ENCODE measurements around the gene YTHDF1.

The YTHDF1 gene

DNA sequence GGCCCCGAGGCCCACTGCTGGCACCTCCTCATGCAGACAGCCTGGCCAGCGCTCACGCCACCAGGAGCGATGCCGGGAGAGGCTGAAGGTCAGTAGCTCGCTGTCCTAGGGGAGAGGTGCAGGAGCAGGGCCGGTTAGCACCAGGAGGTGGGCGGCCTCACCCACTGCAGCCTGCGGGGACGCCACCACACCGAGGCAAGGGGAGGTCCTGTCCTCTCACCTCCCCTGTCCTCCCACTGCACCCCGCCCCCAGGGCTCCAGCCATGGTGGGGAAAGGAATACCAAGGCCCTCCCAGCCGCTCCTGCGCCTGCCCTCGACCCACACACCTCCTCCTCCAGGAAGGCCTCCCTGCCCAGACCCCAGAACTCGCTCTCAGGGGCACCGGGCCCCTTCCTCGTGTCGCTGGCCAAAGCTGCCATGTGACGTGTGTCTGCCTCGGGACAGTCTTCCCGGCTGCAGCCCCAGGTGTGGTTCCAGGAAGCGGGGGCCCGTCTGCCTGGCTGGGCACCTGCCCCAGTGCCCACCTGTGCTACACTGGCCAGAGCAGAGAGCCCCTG is 31.8 kb upstream of the YTHDF1 start:
- DNase-seq = no peak

DNA sequence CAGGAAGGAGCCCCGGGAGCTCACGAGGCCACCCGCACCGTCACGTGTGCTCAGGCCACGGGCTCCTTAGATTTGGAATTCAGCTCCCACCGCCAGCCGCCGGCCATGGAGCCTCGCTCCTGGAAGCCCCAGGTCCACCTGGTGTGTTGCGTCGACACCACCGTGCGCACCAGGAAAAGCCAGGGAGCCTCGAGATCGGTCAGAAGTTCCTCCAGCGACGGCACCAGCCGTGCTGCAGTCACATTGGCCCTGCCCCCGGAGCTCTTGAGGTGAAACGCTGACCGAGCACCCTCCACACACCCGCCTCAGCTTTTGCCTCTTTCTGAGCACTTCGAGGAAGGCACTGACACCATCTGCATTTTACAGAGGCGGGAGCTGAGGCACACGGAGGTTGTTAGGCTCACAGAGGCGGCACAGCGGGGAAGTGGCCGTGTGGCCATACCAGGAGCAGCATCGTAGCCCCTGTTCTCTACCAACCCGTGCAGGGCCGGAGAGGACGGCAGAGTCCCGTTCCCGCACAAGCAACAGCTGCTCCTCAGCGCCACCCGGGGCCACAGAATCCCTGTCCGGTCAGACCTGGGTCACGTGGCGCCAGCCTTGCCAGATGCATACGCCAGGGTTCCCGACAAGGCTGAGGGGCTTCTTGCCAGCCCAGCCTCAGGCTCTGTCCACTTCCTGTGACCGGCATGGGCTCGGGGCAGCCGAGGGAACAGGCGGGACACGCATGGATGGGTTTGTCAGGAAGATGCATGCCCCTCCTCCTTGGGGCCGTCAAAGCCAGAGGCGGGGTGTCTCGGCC is 30.8 kb upstream of the YTHDF1 start:
- no peak for DNase-seq

DNA sequence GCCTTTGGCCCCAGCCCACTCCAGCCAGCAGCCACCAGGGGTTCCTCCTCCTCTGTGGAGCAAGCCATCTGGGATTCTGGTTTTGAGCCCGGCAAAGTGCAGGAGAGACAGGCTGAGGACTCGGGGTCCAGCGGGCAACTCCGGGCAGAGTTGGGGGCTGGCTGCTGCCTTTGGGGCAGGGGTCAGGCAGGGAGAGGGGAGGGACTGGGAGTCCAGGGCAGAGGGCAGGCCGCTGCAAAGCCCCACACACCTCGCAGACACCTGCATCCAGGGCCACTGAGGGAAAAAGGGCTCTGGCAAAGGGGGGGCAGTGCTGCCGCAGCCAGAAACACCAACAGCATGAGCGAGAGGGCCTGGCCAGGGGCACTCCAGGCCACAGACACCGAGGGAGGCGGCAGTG is 28.5 kb upstream of the YTHDF1 start:
- DNase-seq = no peak

DNA sequence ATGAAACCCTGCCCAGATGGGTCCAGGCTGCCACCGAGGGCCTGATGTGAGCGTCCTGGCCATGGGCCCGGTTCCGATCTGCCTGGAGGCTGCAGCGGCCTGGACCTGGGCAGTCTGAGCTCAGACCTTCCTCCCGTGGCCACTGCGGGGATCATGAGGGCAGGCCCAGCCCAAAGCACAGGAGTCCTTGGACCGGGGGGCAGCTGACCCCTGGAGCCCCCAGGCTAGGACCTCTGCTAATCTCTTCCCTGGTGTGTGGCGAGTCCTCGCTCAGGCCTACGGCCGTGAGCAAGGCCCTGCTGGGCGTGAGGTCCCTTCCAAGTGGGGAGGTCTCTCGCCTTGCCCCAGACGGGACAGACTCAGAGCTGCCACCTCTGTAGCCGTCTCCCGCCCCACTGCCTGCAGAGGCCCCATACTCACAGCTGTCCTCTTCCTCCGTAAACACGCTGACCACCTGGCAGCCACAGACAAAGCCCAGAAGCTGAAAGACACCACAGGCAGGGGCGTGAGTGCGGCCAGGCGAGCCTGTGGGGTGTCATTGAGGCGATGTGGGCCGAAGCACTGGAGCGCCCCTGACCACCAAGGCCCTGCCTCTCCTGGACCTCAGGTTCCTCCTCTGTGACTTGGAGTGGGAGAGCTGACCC is 27.8 kb upstream of the YTHDF1 start:
- no peak for DNase-seq

DNA sequence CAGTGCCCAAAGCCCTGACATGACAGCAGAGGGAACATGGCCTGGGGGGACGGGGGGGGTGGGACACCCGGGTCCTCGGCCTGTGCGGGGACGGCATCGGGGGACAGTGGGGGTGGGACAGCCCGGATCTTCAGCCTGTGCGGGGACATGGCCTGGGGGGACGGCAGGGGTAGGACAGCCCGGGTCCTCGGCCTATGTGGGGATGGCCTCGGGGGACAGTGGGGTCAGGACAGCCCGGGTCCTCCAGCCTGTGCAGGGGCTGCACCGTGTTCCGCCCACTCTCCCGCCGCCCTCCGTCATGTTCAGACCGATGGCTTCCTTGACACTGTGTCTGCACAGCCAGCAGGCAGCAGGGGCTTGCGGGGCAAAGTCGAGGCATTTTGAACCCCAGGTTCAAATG is 26.8 kb upstream of the YTHDF1 start:
- no peak for DNase-seq

DNA sequence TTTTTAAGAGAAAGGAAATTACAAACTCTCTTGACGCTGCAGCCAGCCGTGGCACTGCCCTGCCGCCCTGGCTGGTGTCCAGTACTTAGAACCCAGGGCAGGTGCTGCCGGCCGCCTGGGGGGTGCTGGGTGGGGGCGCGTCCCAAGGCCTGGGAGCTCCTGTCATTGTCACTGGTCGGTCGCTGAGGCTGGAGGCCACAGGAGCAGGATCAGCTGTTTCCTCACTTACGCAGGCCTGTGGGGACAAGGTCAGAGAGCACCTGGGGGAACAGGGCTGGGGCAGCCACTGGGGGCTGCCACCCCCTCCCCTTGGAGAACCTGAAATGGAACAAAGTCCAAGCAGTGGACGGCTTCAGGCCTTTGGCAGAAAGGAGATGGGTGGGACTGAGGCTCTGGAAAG is 25.3 kb upstream of the YTHDF1 start:
- DNase-seq = no peak

DNA sequence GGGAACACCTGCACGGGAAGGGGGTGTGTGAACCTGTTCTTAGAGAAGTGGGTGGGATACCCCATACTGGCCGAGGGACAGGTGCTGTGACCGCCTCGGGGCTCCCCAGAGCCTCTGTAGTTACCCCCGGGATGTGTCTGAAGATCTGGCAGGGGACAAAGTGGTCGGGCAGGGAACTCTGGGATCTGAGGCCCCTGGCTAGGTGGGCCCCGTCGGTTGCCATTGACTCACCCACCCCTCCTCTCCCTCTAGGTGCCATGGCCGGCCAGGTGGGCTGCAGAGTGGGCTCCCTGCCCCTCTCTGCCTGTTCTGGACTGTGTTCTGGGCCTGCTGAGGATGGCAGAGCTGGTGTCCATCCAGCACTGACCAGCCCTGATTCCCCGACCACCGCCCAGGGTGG is 24.1 kb upstream of the YTHDF1 start:
- no peak for DNase-seq

DNA sequence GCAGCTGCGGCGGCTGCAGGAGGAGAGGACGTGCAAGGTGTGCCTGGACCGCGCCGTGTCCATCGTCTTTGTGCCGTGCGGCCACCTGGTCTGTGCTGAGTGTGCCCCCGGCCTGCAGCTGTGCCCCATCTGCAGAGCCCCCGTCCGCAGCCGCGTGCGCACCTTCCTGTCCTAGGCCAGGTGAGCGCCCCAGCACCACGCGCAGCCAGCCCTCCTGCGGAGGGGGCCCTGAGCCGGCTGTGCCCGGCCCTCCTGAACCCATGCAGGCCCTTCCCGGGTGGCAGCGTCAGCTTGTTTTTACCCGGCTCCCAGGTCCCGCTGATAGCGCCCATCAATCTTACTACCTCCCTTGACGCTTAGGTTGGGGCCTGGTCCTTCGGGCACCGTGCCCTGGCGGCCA is 23.5 kb upstream of the YTHDF1 start:
- DNase-seq = no peak

DNA sequence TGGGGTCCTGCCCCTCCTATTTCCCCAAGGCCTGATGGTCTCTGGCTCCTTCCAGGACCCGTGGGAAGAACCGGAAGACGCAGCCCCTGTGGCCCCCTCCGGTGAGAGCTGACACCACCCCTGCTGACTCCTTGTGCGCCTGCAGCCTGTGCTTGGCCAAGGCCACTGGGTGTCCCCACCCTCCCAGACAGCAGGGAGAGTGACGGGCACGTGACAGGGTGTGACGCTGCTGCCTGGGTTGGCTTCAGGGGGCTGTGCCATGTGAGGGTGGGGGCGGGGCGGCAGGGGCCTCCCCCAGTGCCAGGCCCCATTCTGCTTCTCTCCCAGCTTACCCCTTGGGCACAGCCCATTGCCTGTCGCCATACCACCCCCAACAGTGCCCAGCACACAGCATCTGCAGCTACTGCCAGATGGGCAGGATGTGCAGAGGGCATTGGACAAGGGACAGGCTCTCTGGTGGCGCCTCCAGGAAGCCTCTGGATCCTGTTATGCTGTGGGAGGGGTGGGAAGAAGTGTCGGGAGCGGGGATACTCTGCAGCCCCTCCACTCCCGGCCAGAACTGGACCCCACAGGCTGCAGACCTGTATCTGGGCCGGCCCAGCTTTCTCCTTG is 22.7 kb upstream of the YTHDF1 start:
- no peak for DNase-seq

DNA sequence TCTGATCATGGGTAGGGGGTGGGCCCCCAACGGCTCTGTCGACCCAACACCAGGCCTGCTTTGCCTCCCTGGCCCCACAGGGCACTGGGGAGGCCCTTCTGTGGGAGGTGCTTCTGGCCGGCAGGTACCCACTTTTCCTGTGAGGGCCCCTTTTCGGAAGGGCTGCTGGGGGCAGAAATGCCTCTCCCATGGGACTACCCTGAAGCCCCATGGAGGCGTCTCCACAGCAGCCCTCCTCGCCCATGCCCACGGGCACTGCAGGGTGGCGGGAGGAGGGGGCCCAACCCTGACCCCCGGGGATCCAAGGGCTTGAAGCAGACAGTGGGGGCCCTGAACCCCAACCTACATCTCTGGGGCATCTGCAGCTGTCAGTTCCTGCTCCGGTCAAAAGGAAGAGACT is 22.1 kb upstream of the YTHDF1 start:
- DNase-seq = no peak

DNA sequence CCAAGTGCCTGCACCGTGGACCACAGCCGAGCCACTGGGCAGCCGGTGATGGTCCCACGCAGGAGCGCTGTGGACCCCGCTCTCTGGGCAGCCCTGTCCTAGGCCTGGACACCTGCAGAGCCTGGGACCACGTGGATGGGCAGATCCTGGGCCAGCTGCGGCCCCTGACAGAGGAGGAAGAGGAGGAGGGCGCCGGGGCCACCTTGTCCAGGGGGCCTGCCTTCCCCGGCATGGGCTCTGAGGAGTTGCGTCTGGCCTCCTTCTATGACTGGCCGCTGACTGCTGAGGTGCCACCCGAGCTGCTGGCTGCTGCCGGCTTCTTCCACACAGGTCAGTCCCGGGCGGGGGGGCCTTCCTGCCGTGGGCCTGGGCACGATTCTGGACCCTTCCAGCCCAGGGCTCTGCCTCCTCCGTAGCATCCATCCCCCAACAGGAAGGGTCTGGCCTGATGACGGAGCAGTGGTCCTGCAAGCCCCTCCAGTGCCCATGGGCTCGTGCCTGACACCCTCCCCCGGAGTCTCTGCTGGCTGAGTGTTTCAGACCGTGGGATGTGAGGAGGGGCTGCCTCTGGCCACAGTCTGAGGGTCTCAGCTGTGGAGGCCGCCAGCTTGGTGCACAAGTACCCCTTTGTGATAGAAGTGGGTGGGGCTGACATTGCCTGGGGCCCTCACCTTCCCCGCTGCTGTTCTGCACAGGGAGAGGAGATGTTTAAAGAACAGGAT is 20.3 kb upstream of the YTHDF1 start:
- no peak for DNase-seq

DNA sequence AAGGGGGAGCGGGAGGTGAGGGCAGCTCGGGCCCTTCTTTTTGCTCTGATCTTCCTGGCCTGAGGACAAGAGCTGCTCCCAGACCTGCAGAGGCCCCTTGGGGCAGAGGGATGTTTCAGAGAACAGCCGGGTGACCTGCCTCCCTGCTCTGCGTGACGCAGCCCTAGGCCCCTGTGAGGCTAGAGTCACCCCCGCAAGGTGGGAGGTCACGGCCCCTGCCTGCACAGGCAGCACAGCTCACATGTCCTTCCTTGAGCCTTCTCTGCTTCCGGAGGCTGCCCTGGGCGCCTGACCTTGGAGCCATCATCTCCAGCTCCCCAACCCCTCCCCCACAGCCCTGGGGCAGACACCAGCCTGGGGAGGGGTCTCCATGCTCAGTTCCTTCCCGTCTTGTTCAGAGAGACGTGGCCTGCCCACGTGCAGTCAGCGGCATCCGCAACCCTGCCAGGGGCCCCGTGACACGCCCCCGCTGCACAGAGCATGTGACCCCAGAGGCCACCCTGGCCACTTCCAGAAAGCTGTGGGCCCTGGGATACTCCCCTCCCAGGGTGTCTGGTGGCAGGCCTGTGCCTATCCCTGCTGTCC is 19.6 kb upstream of the YTHDF1 start, which contains the start of gene BIRC7:
Gene BIRC7 (plus strand): TSS at position 507 of the 585 bp plus-strand sequence. CDS start 192 bp downstream, outside the sequence.
- DNase-seq = no peak

DNA sequence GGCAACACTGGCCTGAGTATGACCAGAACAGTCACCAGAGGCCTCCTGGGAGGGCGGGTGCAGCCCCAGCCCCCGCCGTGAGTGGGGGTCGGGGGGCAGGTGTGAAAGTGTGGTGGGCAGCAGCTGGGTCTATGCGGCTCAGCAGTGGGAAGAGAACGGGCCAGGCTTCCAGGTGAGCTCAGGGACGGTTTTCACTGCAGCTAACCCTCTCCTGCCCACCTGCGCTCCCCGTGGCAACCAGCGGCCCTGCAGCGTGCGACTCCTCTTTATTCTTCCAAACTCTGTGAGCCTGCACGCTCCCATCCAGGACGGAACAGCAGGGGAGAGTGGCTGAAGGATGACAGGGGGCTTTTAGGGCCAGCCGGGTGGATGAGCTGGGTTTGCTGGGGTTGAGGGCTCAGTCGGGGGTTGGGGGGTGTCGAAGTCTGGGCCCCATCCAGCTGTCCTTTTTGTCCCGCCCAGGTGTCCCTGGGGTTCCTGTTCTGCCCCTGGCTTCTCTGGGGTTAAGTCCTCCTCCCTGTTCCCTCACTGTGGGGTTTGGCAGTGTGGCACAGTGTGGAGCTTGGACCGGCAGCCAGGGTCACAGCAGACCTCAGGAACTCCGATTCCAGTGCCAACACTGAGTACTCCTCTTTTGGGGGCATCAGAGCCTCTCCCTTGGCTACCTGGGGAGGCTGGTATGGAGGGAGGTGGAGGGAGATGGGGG is 18.9 kb upstream of the YTHDF1 start:
- no peak for DNase-seq

DNA sequence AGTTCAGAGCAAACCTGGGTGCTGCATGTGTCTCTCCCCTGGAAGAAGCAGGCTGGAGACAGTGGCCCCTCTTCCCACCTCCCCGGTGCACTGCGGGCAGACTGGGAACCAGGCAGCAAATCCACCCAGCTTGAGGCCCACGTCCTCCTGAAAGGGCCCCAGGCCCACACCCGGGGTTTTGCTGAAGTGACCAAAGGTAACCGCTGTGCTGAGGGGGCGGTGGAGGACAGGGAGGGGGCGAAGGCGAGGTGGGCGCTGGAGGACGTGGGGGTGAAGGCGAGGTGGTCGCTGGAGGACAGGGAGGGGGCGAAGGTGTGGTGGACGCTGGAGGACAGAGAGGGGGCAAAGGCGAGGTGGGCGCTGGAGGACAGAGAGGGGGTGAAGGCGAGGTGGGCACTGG is 18.0 kb upstream of the YTHDF1 start:
- DNase-seq = no peak

DNA sequence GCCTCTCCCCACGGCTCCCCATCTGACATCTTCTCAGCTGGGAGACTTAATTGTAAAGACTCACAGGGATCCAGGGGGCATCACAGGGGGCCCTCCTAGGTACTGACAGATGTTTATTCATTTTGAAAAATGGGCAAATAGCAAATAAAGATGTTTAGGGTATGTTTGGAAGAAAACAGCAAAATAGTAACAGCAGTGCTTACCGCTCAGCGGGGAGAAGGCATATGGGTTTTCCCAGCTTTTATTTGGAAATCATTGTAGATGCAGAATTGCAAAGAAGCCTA is 17.1 kb upstream of the YTHDF1 start:
- DNase-seq = no peak

DNA sequence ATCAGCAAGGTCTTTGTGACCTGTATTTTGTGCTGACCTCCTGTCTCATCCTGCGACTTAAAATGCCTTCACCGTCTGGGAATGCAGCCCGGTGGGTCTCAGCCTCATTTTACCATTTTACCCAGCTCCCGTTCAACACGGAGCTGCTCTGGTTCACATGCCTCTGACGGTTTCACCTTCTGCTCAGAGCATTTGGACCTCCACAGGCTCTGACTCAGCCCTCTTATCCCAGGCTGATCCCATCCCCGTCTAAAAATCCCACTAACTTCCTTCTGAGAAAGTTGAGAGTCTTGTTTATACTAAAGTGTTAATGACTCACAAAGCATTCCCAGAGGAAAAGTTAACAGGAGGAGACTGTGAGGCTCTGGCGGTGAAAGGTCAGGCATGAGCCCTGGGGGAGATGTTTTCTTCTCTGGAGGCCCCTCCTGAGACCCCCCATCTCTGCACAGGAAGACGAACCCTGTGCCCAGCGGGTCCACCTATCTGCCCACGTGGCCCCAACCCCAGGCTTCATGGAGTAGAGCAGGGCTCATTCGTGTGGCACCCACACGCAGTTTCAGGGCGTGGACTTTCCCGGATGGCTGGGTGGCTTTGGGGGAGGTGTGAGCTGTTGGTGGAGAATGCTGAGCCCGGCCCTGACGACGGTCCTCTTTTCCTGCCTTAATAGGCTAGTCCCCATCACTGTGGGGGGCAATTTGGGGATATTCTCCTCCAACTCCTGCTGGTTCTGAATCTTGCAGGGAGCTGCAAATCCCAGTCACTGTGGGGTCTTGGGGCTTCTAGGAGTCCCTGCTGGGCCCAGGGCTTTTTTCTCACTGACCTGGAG is 16.5 kb upstream of the YTHDF1 start:
- peak; percentile 62 for DNase-seq

DNA sequence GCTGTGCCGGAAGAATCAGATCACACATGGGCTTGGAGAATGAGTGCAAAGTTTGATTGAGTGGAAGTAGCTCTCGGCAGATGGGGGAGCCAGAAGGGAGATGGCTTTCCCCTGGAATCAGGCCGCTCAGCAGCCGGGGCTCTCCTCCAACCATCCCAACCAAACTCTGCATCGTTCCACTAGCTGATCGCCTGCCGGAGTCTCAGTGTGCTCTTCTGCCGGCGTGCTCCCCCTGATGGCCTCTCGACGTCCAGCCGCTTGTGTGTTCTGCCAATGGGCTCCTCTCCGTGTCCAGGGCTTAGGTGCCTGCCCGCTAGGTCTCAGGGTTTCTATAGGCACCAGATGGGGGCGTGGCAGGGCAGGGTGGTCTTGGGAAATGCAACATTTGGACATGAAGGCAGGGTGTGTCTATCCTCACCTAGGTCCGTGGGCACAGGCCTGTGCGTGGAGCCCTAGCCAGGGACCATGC is 14.9 kb upstream of the YTHDF1 start:
- DNase-seq = no peak

DNA sequence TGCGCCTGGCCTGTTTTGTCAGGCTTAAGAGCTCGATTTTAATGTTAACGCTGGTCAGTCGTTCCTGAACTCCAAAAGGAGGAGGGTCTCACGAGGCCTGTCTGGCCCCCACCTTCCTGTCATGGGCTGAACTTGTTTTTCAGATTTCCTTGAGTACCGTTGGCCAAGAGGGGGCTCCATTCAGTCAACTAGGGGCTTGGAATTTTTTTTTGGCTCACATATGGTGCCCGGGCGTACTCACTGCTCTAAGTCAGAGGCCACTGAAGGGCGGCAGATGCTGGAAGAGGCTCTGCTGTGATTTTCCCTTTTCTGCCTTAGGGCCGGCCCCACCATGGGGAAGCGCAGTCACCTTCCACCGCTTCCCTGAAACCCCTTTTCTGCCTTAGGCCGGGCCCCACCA is 12.9 kb upstream of the YTHDF1 start:
- no peak for DNase-seq

DNA sequence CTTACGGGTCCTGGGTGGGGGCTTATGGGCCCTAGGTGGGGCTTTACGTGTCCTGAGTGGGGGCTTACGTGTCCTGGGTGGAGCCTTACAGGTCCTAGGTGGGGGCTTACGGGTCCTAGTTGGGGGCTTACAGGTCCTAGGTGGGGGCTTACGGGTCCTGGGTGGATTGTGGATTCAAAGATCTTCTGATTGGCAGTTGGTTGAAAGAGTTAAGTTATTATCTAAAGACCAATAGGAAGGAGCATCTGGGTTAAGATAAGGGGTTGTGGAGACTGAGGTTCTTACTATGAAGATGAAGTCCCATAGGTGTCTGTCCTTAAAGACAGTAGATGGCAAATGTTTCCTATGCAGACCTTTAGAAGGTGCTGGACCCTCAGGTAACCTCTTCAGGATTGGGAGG is 11.3 kb upstream of the YTHDF1 start:
- DNase-seq = no peak

DNA sequence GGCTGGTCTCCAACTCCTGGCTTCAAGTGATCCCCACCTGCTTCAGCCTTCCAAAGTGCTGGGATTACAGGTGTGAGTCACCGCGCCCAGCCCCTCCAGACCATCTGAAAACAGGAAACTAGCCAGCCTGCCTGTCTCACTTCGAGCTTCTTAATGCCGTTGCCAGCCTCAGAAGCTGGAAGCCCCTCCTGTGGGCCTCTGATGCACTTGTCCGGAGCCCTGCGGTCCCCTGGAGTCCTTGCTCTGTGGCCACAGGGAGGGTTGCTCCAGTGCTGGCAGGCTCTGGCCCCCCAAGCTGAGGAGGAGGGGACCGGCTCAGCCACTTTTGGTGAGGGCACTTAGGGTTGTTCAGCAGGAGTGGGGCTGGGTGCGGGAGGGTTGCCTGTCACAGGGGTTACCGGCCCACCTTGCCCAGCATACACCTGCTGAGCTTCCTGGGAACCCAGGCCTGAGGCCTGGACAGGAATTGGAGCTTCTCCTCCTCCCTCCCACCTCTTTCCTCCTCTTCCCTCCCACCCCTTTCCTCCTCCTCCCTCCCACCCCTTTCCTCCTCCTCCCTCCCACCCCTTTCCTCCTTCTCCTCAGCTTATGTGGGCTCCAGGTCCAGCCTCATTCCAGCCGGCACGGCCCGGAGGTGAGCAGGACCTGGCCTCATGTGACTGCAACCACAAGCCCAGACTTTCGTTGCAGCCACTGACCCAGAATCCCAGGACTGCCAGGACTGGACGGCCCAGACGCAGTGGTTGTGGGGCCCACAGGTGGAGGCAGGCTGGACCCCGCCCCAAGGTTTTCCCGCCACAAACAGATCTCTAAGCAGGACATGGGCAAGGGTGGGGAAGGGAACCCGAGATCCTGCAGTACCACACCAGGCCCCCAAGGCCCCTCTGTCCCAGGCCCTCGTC is 10.4 kb upstream of the YTHDF1 start:
- no peak for DNase-seq

Measured in amniotic stem cell (primary cell).